Calu3 (cell line): ENCODE results near the gene INTS13. TPM values are rescaled to one million over a fixed set of nuclear protein-coding genes. Genes with fewer than 3 reads are reported as not detected.

Experiments used
- BruUV-seq: library from RNA; stranded (reverse); fragments of 400-500 nt; replicated peaks from 2 replicates; lab custom pipeline; 2021; lab: Mats Ljungman, UMichigan
- CTCF ChIA-PET: fragments of 300-600 bp; sonication (Branson Sonifier 250); formaldehyde crosslinking; loops from one replicate; lab custom pipeline; 2022; ENCODE audit warnings: antibody characterized with exemption; lab: Charles Lee
- DNase-seq: peaks from one replicate; pipeline ENCODE4 v3.0.0; 2022
- H3K27ac Mint-ChIP-seq: one replicate; pipeline ENCODE4 v1.8.0; 2022; ENCODE audit warnings: mixed read lengths; ENCODE audit not compliant: unreplicated experiment
- H3K27me3 Mint-ChIP-seq: one replicate; pipeline ENCODE4 v1.8.0; 2022; ENCODE audit warnings: mixed read lengths; ENCODE audit not compliant: unreplicated experiment
- H3K36me3 Mint-ChIP-seq: one replicate; pipeline ENCODE4 v1.8.0; 2022; ENCODE audit warnings: mild to moderate bottlenecking, moderate library complexity, mixed read lengths; ENCODE audit not compliant: insufficient read depth, unreplicated experiment
- H3K4me1 Mint-ChIP-seq: one replicate; pipeline ENCODE4 v1.8.0; 2022; ENCODE audit warnings: mild to moderate bottlenecking, low read depth, mixed read lengths; ENCODE audit not compliant: unreplicated experiment
- H3K4me3 Mint-ChIP-seq: one replicate; pipeline ENCODE4 v1.8.0; 2022; ENCODE audit warnings: mild to moderate bottlenecking, low read depth, moderate library complexity, mixed read lengths; ENCODE audit not compliant: unreplicated experiment
- H3K9me3 Mint-ChIP-seq: one replicate; pipeline ENCODE4 v1.8.0; 2022; ENCODE audit warnings: low read depth, mixed read lengths; ENCODE audit not compliant: unreplicated experiment
- intact Hi-C: fragments of 100-400 bp; cut with micrococcal nuclease; formaldehyde crosslinking; loops from one replicate; pipeline ENCODE4 v1.10.0; 2022; ENCODE audit not compliant: unreplicated experiment
- total RNA-seq: library from RNA; stranded (reverse); gene quantifications from 2 replicates; pipeline ENCODE4 v1.2.3, GENCODE V29; 2022
- TF ChIP-seq, protein P1 (sequence below): fragments of 200-600 bp; IDR thresholded peaks from one replicate; pipeline ENCODE4 v1.8.0; 2022; ENCODE audit warnings: antibody characterized with exemption; ENCODE audit not compliant: unreplicated experiment

The INTS13 gene
- total RNA-seq, 1 experiment from 2014 or later, result 35.0 TPM

DNA sequence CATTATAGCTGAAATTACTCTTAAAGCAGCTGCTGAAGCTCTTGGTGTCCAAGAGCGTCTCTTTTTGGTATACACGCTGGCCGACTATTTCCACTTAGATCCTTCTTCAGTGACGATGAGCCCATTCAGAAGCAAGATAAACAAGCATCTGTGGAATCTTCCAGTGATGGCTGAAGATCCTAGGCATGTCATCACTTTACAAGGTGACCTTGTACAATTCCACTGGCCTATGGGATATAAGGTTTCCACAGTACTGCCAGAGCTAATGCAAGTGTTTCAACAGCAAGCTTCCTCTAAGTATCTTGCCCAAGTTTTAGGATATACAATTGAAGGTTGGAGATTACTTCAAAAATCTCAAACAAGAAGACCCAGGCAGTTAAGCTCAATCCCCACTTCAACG lies 47.0 kb downstream of the INTS13 start:
- no peaks in the 10 kb centered on the region for H3K4me1 Mint-ChIP-seq

DNA sequence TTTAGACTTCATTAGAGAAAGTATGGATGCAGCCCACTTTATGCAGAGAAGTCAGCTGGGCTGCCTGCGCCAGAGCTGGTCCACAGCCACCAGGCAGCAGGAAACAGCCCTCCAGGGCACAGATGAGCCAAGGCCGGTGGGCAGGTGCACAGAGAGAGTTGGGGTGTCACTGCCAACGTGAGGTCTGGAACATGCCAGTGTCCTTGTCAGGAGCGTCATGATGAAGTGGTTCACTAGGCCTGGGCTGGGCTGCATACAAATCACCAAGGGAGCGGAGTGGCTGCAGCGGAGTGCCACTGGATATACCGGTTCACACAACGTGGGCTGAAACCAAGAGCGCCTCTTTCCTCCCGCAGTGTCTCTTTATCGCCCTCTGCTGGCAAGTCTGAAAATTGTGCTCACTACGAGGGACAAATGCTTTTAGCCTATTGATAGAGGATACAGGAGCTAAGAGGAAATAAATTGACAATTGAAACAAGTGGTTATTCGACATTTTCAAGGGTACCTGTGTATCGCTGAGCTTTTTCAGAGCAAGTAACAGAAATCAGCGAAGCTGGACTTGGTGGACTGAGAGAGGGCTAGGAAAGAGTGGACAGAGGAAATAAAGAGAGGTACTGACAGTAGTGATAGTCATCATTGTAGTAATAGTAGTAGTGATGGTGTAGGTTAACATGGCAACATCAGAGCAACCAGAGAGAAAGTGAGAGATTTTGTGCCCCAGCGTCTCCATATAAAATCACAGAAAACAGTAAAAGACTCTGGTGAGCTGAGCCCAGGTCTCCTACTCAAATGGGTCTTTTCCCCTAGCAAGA lies 52.8 kb downstream of the INTS13 start:
- peaks cover 18% of the 10 kb centered on the region for H3K27me3 Mint-ChIP-seq
- BruUV-seq, result no TSS peak
- H3K27ac Mint-ChIP-seq, result no peak overlapping the region
- intact Hi-C loops, result loop anchor here (1.0 kb wide), 1 partner anchor 32 kb away; no protein-coding TSS in a partner anchor
- DNase-seq, result peak; percentile 90
- peak overlapping the region; percentile 0 for H3K4me3 Mint-ChIP-seq
- H3K36me3 Mint-ChIP-seq, result peaks cover 4% of the 10 kb centered on the region
- TF ChIP-seq, protein P1, sequence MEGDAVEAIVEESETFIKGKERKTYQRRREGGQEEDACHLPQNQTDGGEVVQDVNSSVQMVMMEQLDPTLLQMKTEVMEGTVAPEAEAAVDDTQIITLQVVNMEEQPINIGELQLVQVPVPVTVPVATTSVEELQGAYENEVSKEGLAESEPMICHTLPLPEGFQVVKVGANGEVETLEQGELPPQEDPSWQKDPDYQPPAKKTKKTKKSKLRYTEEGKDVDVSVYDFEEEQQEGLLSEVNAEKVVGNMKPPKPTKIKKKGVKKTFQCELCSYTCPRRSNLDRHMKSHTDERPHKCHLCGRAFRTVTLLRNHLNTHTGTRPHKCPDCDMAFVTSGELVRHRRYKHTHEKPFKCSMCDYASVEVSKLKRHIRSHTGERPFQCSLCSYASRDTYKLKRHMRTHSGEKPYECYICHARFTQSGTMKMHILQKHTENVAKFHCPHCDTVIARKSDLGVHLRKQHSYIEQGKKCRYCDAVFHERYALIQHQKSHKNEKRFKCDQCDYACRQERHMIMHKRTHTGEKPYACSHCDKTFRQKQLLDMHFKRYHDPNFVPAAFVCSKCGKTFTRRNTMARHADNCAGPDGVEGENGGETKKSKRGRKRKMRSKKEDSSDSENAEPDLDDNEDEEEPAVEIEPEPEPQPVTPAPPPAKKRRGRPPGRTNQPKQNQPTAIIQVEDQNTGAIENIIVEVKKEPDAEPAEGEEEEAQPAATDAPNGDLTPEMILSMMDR, result peak; percentile 82
- peaks cover 16% of the 10 kb centered on the region for H3K4me1 Mint-ChIP-seq
- CTCF ChIA-PET, result interaction anchor here (0.6 to 1.1 kb wide), 7 partner anchors 32 to 293 kb away, joined by 3 to 5 read pairs (median 3); partner anchors contain the start of gene ITPR2
- H3K9me3 Mint-ChIP-seq, result peaks cover 6% of the 10 kb centered on the region

More for the DNA sequence above, 47.0 kb downstream of the INTS13 start:
- intact Hi-C loops, result no loop called here
- Mint-ChIP-seq H3K4me3 (no peak overlapping the region), H3K27ac (no peak overlapping the region), H3K9me3 (no peaks in the 10 kb centered on the region), H3K27me3 (no peaks in the 10 kb centered on the region), H3K36me3 (no peaks in the 10 kb centered on the region)
- BruUV-seq, result no TSS peak
- DNase-seq, result no peak
- CTCF ChIA-PET, result no interaction called here
- TF ChIP-seq, protein P1, result no peak

DNA sequence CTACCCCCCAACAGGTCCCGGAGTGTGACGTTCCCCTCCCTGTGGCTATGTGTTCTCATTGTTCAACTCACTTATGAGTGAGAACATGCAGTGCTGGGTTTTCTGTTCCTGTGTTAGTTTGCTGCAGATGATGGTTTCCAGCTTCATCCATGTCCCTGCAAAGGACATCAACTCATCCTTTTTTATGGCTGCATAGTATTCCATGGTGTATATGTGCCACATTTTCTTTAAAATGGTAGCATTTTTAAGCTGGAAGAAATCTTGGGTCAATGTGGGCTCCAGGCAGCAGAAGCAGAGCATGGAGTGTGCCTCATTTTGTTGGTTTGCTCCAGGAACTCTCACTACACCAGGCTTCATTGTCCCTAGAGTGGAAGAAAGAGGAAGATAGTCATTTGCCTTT lies 57.2 kb downstream of the INTS13 start:
- CTCF ChIA-PET, result no interaction called here
- H3K36me3 Mint-ChIP-seq, result peaks cover 4% of the 10 kb centered on the region
- peaks cover 18% of the 10 kb centered on the region for H3K27me3 Mint-ChIP-seq
- peaks cover 6% of the 10 kb centered on the region for H3K9me3 Mint-ChIP-seq
- BruUV-seq, result no TSS peak
- no peak for DNase-seq
- no peak overlapping the region for H3K4me3 Mint-ChIP-seq
- H3K4me1 Mint-ChIP-seq, result peaks cover 16% of the 10 kb centered on the region
- TF ChIP-seq, protein P1, result no peak
- no peak overlapping the region for H3K27ac Mint-ChIP-seq
- intact Hi-C loops, result no loop called here

DNA sequence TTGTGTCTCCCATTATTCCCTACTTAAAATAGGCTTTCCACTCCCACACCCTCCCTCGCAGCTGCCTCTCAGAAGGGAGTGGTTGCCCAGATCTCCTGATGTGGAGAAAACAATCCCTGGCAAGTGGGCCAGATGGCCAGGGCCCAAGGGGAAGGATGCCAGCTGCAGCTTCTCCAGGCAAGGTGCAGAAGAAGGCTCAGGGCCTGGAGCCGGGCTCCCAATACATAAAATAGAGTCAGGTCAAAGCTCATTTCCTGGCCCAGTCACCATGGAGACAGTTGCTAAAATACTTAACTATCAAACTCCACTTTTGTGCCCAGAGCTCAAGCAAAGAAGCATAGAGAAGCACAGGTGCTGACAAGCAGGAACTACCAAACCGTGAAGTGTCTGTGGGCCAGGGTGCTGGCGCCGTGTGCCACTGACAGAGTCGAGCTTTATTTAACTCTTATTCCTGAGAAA lies 59.1 kb downstream of the INTS13 start:
- Mint-ChIP-seq H3K27ac (no peak overlapping the region), H3K9me3 (peaks cover 3% of the 10 kb centered on the region), H3K36me3 (no peaks in the 10 kb centered on the region), H3K4me3 (no peak overlapping the region), H3K4me1 (no peaks in the 10 kb centered on the region), H3K27me3 (peaks cover 27% of the 10 kb centered on the region)
- no TSS peak for BruUV-seq
- no peak for DNase-seq
- TF ChIP-seq, protein P1, result no peak
- CTCF ChIA-PET, result no interaction called here
- intact Hi-C loops, result no loop called here
